ENCODE data around the gene TICAM1.
A peak's percentile ranks its signal among the peaks of the same experiment; 100 is the strongest.

GRCh38 chr19:4800591-4801081 is 30.9 kb downstream of the TICAM1 start:
- TF ChIP-seq CTCF (IDR thresholded peaks at IDR 0.05) (no peak), POLR2A (IDR thresholded peaks at IDR 0.05) (no peak), POLR2AphosphoS5 (IDR thresholded peaks at IDR 0.05) (peak in 2 of 3 donors; percentile 52 to 86)

Measured in breast epithelium (tissue), 3 donors.